Sigmoid colon (tissue), 3 donors: ENCODE measurements around the gene CUL4A.

ENCODE experiments used
- CTCF ChIP-seq, 4 experiments: fragments of 450-650 bp in 3 of 4; fragments of 200-600 bp in 1 of 4; IDR thresholded peaks; one replicate each; pipeline ENCODE4 v1.5.1; 2016 to 2019; ENCODE audit warnings: antibody characterized with exemption in 4 of 4, mild to moderate bottlenecking in 3 of 4, moderate library complexity in 2 of 4
- POLR2A ChIP-seq, 2 donors: fragments of 450-650 bp; IDR thresholded peaks; one replicate each; pipeline ENCODE4 v1.6.1; 2016; ENCODE audit warnings: antibody characterized with exemption in 2 of 2, mild to moderate bottlenecking in 2 of 2, moderate library complexity in 2 of 2

GRCh38 chr13:113229791-113230190, 20.4 kb downstream of the CUL4A start:
- TF ChIP-seq CTCF (IDR thresholded peaks at IDR 0.05): no peak
- no peak for TF ChIP-seq POLR2A (IDR thresholded peaks at IDR 0.05)
